H1 (cell line): ENCODE data around the gene POGLUT2. TPM values are rescaled to one million over a fixed set of nuclear protein-coding genes. Genes with fewer than 3 reads are reported as not detected.

Source experiments
- CTCF ChIA-PET: fragments of 300-600 bp; sonication (Branson Sonifier 250); formaldehyde crosslinking; loops from one replicate; lab custom pipeline; 2021; ENCODE audit not compliant: partially characterized antibody; lab: Charles Lee
- POLR2A ChIA-PET: fragments of 300-600 bp; sonication (Branson Sonifier 250); formaldehyde crosslinking; loops from one replicate; lab custom pipeline; 2021; ENCODE audit warnings: inconsistent platforms; ENCODE audit not compliant: partially characterized antibody; lab: Charles Lee
- DNase-seq, 2 experiments: peaks; one replicate each; pipeline versions ENCODE4 v3.0.0 to v3.0.0-alpha.2; 2010 to 2022; ENCODE audit warnings: low spot score in 2 of 2, low read depth in 1 of 2, mixed read lengths in 1 of 2
- FAIRE-seq: peaks from 2 replicates; lab custom pipeline; 2011; peaks lifted over from hg19 to GRCh38; lab: Jason Lieb, UNC
- H2AFZ ChIP-seq: 2 replicates; pipeline ENCODE4 v1.8.1; 2012; ENCODE audit warnings: low read length, inconsistent platforms
- H2AK5ac ChIP-seq: 2 replicates; pipeline ENCODE4 v1.6.1; 2013; ENCODE audit warnings: low read depth, low read length
- H2BK120ac ChIP-seq: replicated peaks from 2 replicates; pipeline ENCODE3; 2013; ENCODE audit warnings: low read depth, low read length, inconsistent platforms
- H2BK12ac ChIP-seq: 2 replicates; pipeline ENCODE4 v1.6.1; 2013; ENCODE audit warnings: low read depth, low read length
- H2BK15ac ChIP-seq: 2 replicates; pipeline ENCODE4 v1.6.1; 2013; ENCODE audit warnings: low read length
- H2BK20ac ChIP-seq: 2 replicates; pipeline ENCODE4 v1.6.1; 2013; ENCODE audit warnings: low read length
- H2BK5ac ChIP-seq: 2 replicates; pipeline ENCODE4 v1.6.1; 2013; ENCODE audit warnings: low read depth, low read length
- H3K14ac ChIP-seq: 2 replicates; pipeline ENCODE4 v1.6.1; 2013; ENCODE audit warnings: inconsistent platforms; ENCODE audit not compliant: insufficient read length
- H3K18ac ChIP-seq: 2 replicates; pipeline ENCODE4 v1.6.1; 2013; ENCODE audit warnings: low read length; ENCODE audit errors: extremely low read depth
- H3K23ac ChIP-seq: 2 replicates; pipeline ENCODE4 v1.6.1; 2013; ENCODE audit warnings: inconsistent platforms; ENCODE audit not compliant: insufficient read length
- H3K23me2 ChIP-seq: 2 replicates; pipeline ENCODE4 v1.6.1; 2013; ENCODE audit warnings: low read depth, low read length
- H3K27ac ChIP-seq: 2 replicates; pipeline ENCODE4 v1.6.1; 2011; ENCODE audit warnings: low read depth, low read length, inconsistent platforms
- H3K27me3 ChIP-seq, 4 experiments: replicated peaks in 1 of 4; 1 replicate in 1 of 4; 2 replicates in 3 of 4; pipeline versions ENCODE4 v1.6.1 to v1.8.1; 2011 to 2013; ENCODE audit warnings: low read length in 3 of 4, mild to moderate bottlenecking in 3 of 4, inconsistent platforms in 2 of 4, mixed read lengths in 2 of 4, moderate library complexity in 1 of 4; ENCODE audit not compliant: control insufficient read depth in 3 of 4, insufficient read depth in 3 of 4; ENCODE audit errors: extremely low read depth in 1 of 4
- H3K36me3 ChIP-seq, 4 experiments: 2 replicates each; pipeline versions ENCODE4 v1.6.1 to v1.8.1; 2011 to 2013; ENCODE audit warnings: mild to moderate bottlenecking in 4 of 4, low read length in 3 of 4, moderate library complexity in 2 of 4, control low read depth in 1 of 4, inconsistent platforms in 1 of 4; ENCODE audit not compliant: insufficient read depth in 4 of 4, control insufficient read depth in 2 of 4
- H3K4ac ChIP-seq: replicated peaks from 2 replicates; pipeline ENCODE3; 2013; ENCODE audit warnings: low read length, low read depth, mixed read lengths, inconsistent platforms; ENCODE audit not compliant: insufficient read length
- H3K4me1 ChIP-seq, 4 experiments: replicated peaks in 1 of 4; 1 replicate in 1 of 4; 2 replicates in 3 of 4; pipeline versions ENCODE4 v1.6.1 to v1.8.1; 2011 to 2013; ENCODE audit warnings: low read length in 3 of 4, inconsistent platforms in 2 of 4, mixed read lengths in 1 of 4; ENCODE audit not compliant: insufficient read depth in 4 of 4, control insufficient read depth in 3 of 4
- H3K4me2 ChIP-seq, 2 experiments: 2 replicates each; pipeline versions ENCODE4 v1.6.1 to v1.8.1; 2011 to 2013; ENCODE audit warnings: low read depth in 2 of 2, low read length in 2 of 2, control low read depth in 1 of 2, inconsistent platforms in 1 of 2, mild to moderate bottlenecking in 1 of 2; ENCODE audit not compliant: insufficient read depth in 1 of 2
- H3K4me3 ChIP-seq, 4 experiments: fragments of 200-600, 300-600 bp in 1 of 4; sonication (generic), shearing (Covaris generic), sonication (Bioruptor Twin) in 1 of 4; 2 replicates each; pipeline versions ENCODE4 v1.5.1 to v1.8.1; 2011 to 2016; ENCODE audit warnings: low read length in 4 of 4, low read depth in 3 of 4, control low read depth in 2 of 4, inconsistent platforms in 2 of 4, mild to moderate bottlenecking in 2 of 4, mixed read lengths in 1 of 4, moderate library complexity in 1 of 4; ENCODE audit not compliant: insufficient read depth in 2 of 4; ENCODE audit errors: extremely low read depth in 1 of 4
- H3K56ac ChIP-seq: replicated peaks from 2 replicates; pipeline ENCODE3; 2013; ENCODE audit warnings: low read depth, mild to moderate bottlenecking, mixed read lengths, low read length, inconsistent platforms; ENCODE audit not compliant: insufficient read length
- H3K79me1 ChIP-seq: 2 replicates; pipeline ENCODE4 v1.6.1; 2013; ENCODE audit warnings: low read depth, low read length, control low read depth
- H3K79me2 ChIP-seq, 2 experiments: 2 replicates each; pipeline versions ENCODE4 v1.6.1 to v1.8.1; 2012 to 2013; ENCODE audit warnings: low read length in 2 of 2, mild to moderate bottlenecking in 2 of 2, inconsistent platforms in 1 of 2; ENCODE audit not compliant: insufficient read depth in 2 of 2, control insufficient read depth in 1 of 2
- H3K9ac ChIP-seq, 4 experiments: replicated peaks in 1 of 4; 1 replicate in 1 of 4; 2 replicates in 3 of 4; pipeline versions ENCODE4 v1.6.1 to v1.8.1; 2011 to 2013; ENCODE audit warnings: low read depth in 3 of 4, low read length in 3 of 4, control low read depth in 2 of 4, mild to moderate bottlenecking in 2 of 4, moderate library complexity in 2 of 4, inconsistent platforms in 1 of 4; ENCODE audit errors: extremely low read depth in 1 of 4
- H3K9me3 ChIP-seq, 2 experiments: 2 replicates each; pipeline versions ENCODE4 v1.6.1 to v1.8.1; 2012 to 2013; ENCODE audit warnings: mild to moderate bottlenecking in 2 of 2, moderate library complexity in 2 of 2, control low read depth in 1 of 2, inconsistent platforms in 1 of 2, low read depth in 1 of 2, low read length in 1 of 2, mixed read lengths in 1 of 2; ENCODE audit not compliant: insufficient read depth in 2 of 2
- H4K20me1 ChIP-seq, 2 experiments: replicated peaks in 1 of 2; 2 replicates each; pipeline versions ENCODE3 to v1.8.1; 2011 to 2013; ENCODE audit warnings: inconsistent platforms in 2 of 2, low read length in 2 of 2, mild to moderate bottlenecking in 1 of 2; ENCODE audit not compliant: insufficient read depth in 2 of 2, control insufficient read depth in 1 of 2
- H4K5ac ChIP-seq: 2 replicates; pipeline ENCODE4 v1.6.1; 2013; ENCODE audit warnings: low read length, low read depth, mixed read lengths, inconsistent platforms; ENCODE audit not compliant: insufficient read length
- H4K8ac ChIP-seq: 2 replicates; pipeline ENCODE4 v1.8.0; 2013; ENCODE audit warnings: mild to moderate bottlenecking, moderate library complexity, low read length, inconsistent platforms; ENCODE audit not compliant: insufficient read depth; ENCODE audit errors: extremely low read depth
- H4K91ac ChIP-seq: replicated peaks from 2 replicates; pipeline ENCODE3; 2013; ENCODE audit warnings: low read length, mixed read lengths, inconsistent platforms; ENCODE audit not compliant: insufficient read length
- BCL11A ChIP-seq, 2 experiments: IDR thresholded peaks; one replicate each; pipeline ENCODE4 v1.6.1; 2011; ENCODE audit warnings: low read depth in 2 of 2, low read length in 2 of 2, mild to moderate bottlenecking in 2 of 2
- BRCA1 ChIP-seq: IDR thresholded peaks from 2 replicates; pipeline ENCODE4 v1.6.1; 2012; ENCODE audit warnings: low read depth, low read length, improper control_type of control experiment
- FOSL1 ChIP-seq: IDR thresholded peaks from 2 replicates; pipeline ENCODE4 v1.6.1; 2011; ENCODE audit warnings: mild to moderate bottlenecking, low read depth, low read length, moderate library complexity; ENCODE audit not compliant: insufficient read depth
- HDAC6 ChIP-seq: IDR thresholded peaks from one replicate; pipeline ENCODE4 v1.7.1; 2012; ENCODE audit warnings: low read depth, mild to moderate bottlenecking, inconsistent platforms, low read length, moderate library complexity
- RAD21 ChIP-seq, 2 experiments: IDR thresholded peaks in 1 of 2; conservative IDR thresholded peaks in 1 of 2; 2 replicates each; pipeline ENCODE4 v1.6.1; 2011; ENCODE audit warnings: low read depth in 2 of 2, low read length in 2 of 2, improper control_type of control experiment in 1 of 2, inconsistent platforms in 1 of 2, mild to moderate bottlenecking in 1 of 2, moderate library complexity in 1 of 2
- RXRA ChIP-seq: IDR thresholded peaks from 2 replicates; pipeline ENCODE4 v1.6.1; 2011; ENCODE audit warnings: low read depth, mild to moderate bottlenecking, low read length, moderate library complexity; ENCODE audit not compliant: insufficient read depth
- SIRT6 ChIP-seq: IDR thresholded peaks from one replicate; pipeline ENCODE4 v1.7.1; 2012; ENCODE audit warnings: low read length, inconsistent platforms
- SUZ12 ChIP-seq: fragments of 200-600 bp; sonication (generic); IDR thresholded peaks from 2 replicates; pipeline ENCODE4 v1.6.1; 2012; ENCODE audit warnings: mild to moderate bottlenecking, inconsistent platforms, low read length, moderate library complexity, mixed read lengths
- WGBS, 2 experiments: shearing (Covaris generic) in 1 of 2; methylation state at CpG; one replicate each; pipeline versions ENCODE4 v1.1.6 to v1.1.7; 2013 to 2015; ENCODE audit warnings: low lambda C conversion rate in 2 of 2, mixed read lengths in 2 of 2, inconsistent platforms in 1 of 2, low coverage in 1 of 2, missing lambda C conversion rate in 1 of 2; ENCODE audit not compliant: insufficient replicate concordance in 2 of 2, insufficient coverage in 1 of 2, insufficient read length in 1 of 2; ENCODE audit errors: extremely low coverage in 1 of 2, missing lambda C conversion rate in 1 of 2; 5-methylcytosine and 5-hydroxymethylcytosine counted together
- polyA plus RNA-seq, 7 experiments: library from polyadenylated mRNA; depleted of rRNA in 3 of 7; stranded (reverse) in 5 of 7; unstranded in 2 of 7; fragments of >200 nt in 5 of 7; fragments of 200-250 nt in 2 of 7; gene quantifications; 1 replicate in 5 of 7; 2 replicates in 1 of 7; 4 replicates in 1 of 7; pipeline versions ENCODE4 v1.2.1 to v1.2.3, GENCODE V29; 2011 to 2013; ENCODE audit warnings: missing spikeins in 2 of 7, mixed read lengths in 2 of 7
- total RNA-seq: library from RNA; stranded (reverse); fragmentation: NEBNext Ultra II Directional; extraction: Animal tissue kit (Norgen Biotek cat#: 25700); gene quantifications from 2 replicates; pipeline ENCODE4 v1.2.1, GENCODE V29; 2021
- TF ChIP-seq, protein P1 (sequence below): IDR thresholded peaks from 2 replicates; pipeline ENCODE4 v1.6.1; 2011; ENCODE audit warnings: low read depth, mild to moderate bottlenecking, low read length; ENCODE audit not compliant: insufficient read depth
- TF ChIP-seq, protein P2 (sequence below): IDR thresholded peaks from 2 replicates; pipeline ENCODE4 v1.6.1; 2012; ENCODE audit warnings: inconsistent platforms

POGLUT2 gene
- total and polyA plus RNA-seq, 2 of the 8 experiments (the other 6 are each of a cell fraction or from before 2014, with no cell fraction given) = 9.9 to 22.3 TPM

DNA sequence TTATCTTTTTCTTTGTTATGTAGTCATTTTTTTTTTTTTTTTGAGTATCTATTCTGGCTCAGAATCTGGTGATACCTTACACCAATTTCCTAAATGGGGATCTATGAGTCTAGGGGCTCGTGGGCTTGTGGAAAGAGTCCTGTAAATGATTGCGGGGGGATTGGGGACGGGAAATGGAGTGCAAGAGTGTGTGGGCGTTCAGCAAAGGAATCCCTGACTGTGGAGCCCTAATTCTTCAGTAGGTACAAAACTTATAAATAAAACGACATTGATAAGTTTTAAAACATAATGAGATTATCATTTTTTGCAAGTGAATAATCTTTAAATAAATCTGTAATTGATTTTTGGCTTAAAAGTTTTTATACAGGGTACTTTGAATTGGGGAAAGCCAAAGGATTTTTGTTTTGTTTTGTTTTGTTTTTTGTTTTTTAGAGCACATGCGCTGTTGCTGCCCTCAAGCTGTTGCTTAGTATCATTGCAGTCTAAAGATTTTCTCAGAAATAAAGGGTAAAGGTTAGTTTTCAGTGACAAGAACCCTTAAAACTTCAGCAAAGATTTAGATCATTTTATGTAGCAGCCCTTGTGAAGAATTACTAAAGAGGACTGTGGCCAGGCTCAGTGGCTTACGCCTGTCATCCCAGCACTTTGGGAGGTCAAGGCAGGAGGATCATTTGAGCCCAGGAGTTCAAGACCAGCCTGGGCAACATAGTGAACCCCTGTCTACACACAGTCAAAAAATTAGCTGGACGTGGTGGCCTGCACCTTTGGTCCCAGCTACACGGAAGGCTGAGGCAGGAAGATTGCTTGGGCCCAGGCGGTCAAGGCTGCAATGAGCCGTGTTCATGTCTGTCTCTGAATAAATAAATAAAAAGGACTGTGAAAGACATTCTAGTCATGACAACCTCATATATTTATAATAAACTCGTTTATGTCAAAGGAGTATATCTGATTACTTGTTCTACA is 48.8 kb upstream of the POGLUT2 start:
- DNase-seq (no peak), FAIRE-seq (peak; percentile 32)
- H3K27me3 ChIP-seq = no peaks in the 10 kb centered on the region
- no peak overlapping the region for H2BK12ac ChIP-seq
- H2BK5ac ChIP-seq = no peak overlapping the region
- H3K56ac ChIP-seq = no peak overlapping the region
- peaks cover 7% of the 10 kb centered on the region; the same call in 1 of the 2 replicates for H3K23me2 ChIP-seq
- H3K79me2 ChIP-seq = 0 out of 4 replicates have a peak, but pooled peaks cover 0 to 5% of the 10 kb centered on the region in 2 experiments
- H2BK20ac ChIP-seq = no peak overlapping the region
- H3K36me3 ChIP-seq = no peaks in the 10 kb centered on the region
- no peak overlapping the region for H2AFZ ChIP-seq
- ChIA-PET POLR2A (no interaction called here), CTCF (interaction anchor here (0.6 to 2.4 kb wide), 14 partner anchors 18 to 274 kb away, joined by 3 to 17 read pairs (median 4); no protein-coding TSS in a partner anchor)
- no peak overlapping the region for H2BK120ac ChIP-seq
- no peak overlapping the region for H2AK5ac ChIP-seq
- H4K91ac ChIP-seq = no peak overlapping the region
- no peak overlapping the region for H3K23ac ChIP-seq
- H3K4me1 ChIP-seq = peaks cover 0 to 2% (median 0%) of the 10 kb centered on the region in 4 experiments; a peak in 1 of 7 replicates
- H3K27ac ChIP-seq = no peak overlapping the region
- no peak overlapping the region for H3K18ac ChIP-seq
- peak overlapping the region; percentile 82 to 92 for H3K4me2 ChIP-seq
- H3K79me1 ChIP-seq = 0 out of 2 replicates have a peak, but pooled peaks cover 2% of the 10 kb centered on the region
- H2BK15ac ChIP-seq = no peak overlapping the region
- H4K8ac ChIP-seq = no peak overlapping the region; the same call in 1 of the 2 replicates
- no peak overlapping the region for H3K4ac ChIP-seq
- H3K4me3 ChIP-seq = peak overlapping the region; percentile 64 to 95 (median 90); a peak in 7 of 8 replicates
- no peaks in the 10 kb centered on the region for H3K9me3 ChIP-seq
- no peak overlapping the region for H3K9ac ChIP-seq
- no peak overlapping the region for H3K14ac ChIP-seq
- H4K5ac ChIP-seq = no peak overlapping the region
- WGBS, 2 experiments = 35% methylated on average over 12 of the region's 12 CpGs; no CpG with 5 or more reads in 1 of the 2 experiments
- no peaks in the 10 kb centered on the region for H4K20me1 ChIP-seq
- TF ChIP-seq BCL11A (IDR thresholded peaks at IDR 0.05; ENCODE audit: low read depth in 2 of 2, low read length in 2 of 2) (no peak), SUZ12 (no peak), BRCA1 (no peak), SIRT6 (no peak), RXRA (no peak), HDAC6 (no peak), RAD21 (IDR thresholded peaks at IDR 0.05 in 1 of 2, conservative IDR thresholded peaks at IDR 0.05 in 1 of 2; ENCODE audit: low read depth in 2 of 2, low read length in 2 of 2) (peak; percentile 71 to 76), FOSL1 (no peak)
- TF ChIP-seq, protein P1, sequence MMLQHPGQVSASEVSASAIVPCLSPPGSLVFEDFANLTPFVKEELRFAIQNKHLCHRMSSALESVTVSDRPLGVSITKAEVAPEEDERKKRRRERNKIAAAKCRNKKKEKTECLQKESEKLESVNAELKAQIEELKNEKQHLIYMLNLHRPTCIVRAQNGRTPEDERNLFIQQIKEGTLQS = no peak
- TF ChIP-seq, protein P2, sequence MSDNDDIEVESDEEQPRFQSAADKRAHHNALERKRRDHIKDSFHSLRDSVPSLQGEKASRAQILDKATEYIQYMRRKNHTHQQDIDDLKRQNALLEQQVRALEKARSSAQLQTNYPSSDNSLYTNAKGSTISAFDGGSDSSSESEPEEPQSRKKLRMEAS = no peak
